HepG2 (cell line): Measurements from ENCODE around the gene PYY. TPM values are rescaled to one million over a fixed set of nuclear protein-coding genes. Genes with fewer than 3 reads are reported as not detected.

ENCODE experiments used
- ATAC-seq: fragments of 200-7000 bp; cut with Tn5 transposase; 3 replicates; pipeline ENCODE4 v1.9.1; 2020; ENCODE audit warnings: mild to moderate bottlenecking, moderate library complexity
- BruUV-seq: library from RNA; stranded (reverse); fragments of 400-500 nt; replicated peaks from 2 replicates; lab custom pipeline; 2021; lab: Mats Ljungman, UMichigan
- CTCF ChIA-PET: fragments of 300-600 bp; formaldehyde crosslinking; extraction: SDS; loops from one replicate; lab custom pipeline; 2021; ENCODE audit warnings: low total read pairs, inconsistent platforms, low intra/inter-chr PET ratio; lab: Yijun Ruan, JAX
- POLR2A ChIA-PET: fragments of 350-600 bp; sonication (Branson Sonifier 250); formaldehyde crosslinking; loops from one replicate; lab custom pipeline; 2020; ENCODE audit warnings: antibody characterized with exemption, inconsistent platforms; lab: Yijun Ruan, JAX
- DNase-seq: peaks from one replicate; pipeline ENCODE4 v3.0.0-alpha.2; 2015; ENCODE audit warnings: low spot score
- FAIRE-seq: peaks from 3 replicates; lab custom pipeline; 2011; peaks lifted over from hg19 to GRCh38; lab: Jason Lieb, UNC
- H2AFZ ChIP-seq: one replicate; pipeline ENCODE4 v1.6.1; 2011; ENCODE audit warnings: low read length, inconsistent platforms
- H3K27ac ChIP-seq: fragments of 300-600 bp; 3 replicates; pipeline ENCODE4 v1.8.0; 2011; ENCODE audit warnings: mixed run types, mild to moderate bottlenecking, mixed read lengths, low read length, inconsistent platforms; ENCODE audit not compliant: insufficient read depth; ENCODE audit errors: extremely low read length
- H3K27me3 ChIP-seq, 2 experiments: fragments of 200-600 bp in 1 of 2; 2 replicates in 1 of 2; 3 replicates in 1 of 2; pipeline versions ENCODE4 v1.6.0 to v1.8.0; 2011; ENCODE audit warnings: low read length in 2 of 2, mild to moderate bottlenecking in 2 of 2, moderate library complexity in 2 of 2, inconsistent platforms in 1 of 2; ENCODE audit not compliant: insufficient read depth in 2 of 2, control insufficient read depth in 1 of 2
- H3K36me3 ChIP-seq, 2 experiments: fragments of 200-600 bp in 1 of 2; replicated peaks in 1 of 2; 2 replicates in 1 of 2; 3 replicates in 1 of 2; pipeline versions ENCODE4 v1.5.1 to v1.8.0; 2011; ENCODE audit warnings: low read length in 2 of 2, inconsistent platforms in 1 of 2; ENCODE audit not compliant: insufficient read depth in 2 of 2, control insufficient read depth in 1 of 2
- H3K4me1 ChIP-seq: 2 replicates; pipeline ENCODE4 v1.5.1; 2012; ENCODE audit warnings: low read length, inconsistent platforms; ENCODE audit not compliant: insufficient read depth
- H3K4me2 ChIP-seq: 2 replicates; pipeline ENCODE4 v1.6.0; 2011; ENCODE audit warnings: low read depth, low read length, inconsistent platforms
- H3K4me3 ChIP-seq, 3 experiments: fragments of 200-600 bp in 1 of 3; sonication (generic), shearing (Covaris generic) in 1 of 3; replicated peaks in 1 of 3; 2 replicates each; pipeline ENCODE4 v1.5.1; 2011 to 2016; ENCODE audit warnings: low read length in 3 of 3, inconsistent platforms in 2 of 3, low read depth in 2 of 3, mild to moderate bottlenecking in 2 of 3, control low read depth in 1 of 3, mixed read lengths in 1 of 3; ENCODE audit not compliant: insufficient read depth in 1 of 3
- H3K79me2 ChIP-seq: one replicate; pipeline ENCODE4 v1.6.1; 2011; ENCODE audit warnings: low read length, inconsistent platforms; ENCODE audit not compliant: insufficient read depth
- H3K9ac ChIP-seq: 2 replicates; pipeline ENCODE4 v1.6.0; 2011; ENCODE audit warnings: mild to moderate bottlenecking, low read depth, low read length, inconsistent platforms; ENCODE audit not compliant: insufficient read depth
- H3K9me3 ChIP-seq: 2 replicates; pipeline ENCODE4 v1.5.1; 2012; ENCODE audit warnings: mild to moderate bottlenecking, low read length
- H4K20me1 ChIP-seq: 2 replicates; pipeline ENCODE4 v1.6.0; 2011; ENCODE audit warnings: inconsistent platforms, mild to moderate bottlenecking, low read length, moderate library complexity; ENCODE audit not compliant: insufficient read depth
- KLF6 ChIP-seq: IDR thresholded peaks from 2 replicates; pipeline ENCODE4 v1.8.0; 2016; ENCODE audit warnings: missing biosample characterization, missing genetic modification reagents
- MBNL3 ChIP-seq: fragments of 250-450 bp; sonication (Bioruptor Pico); conservative IDR thresholded peaks from 2 replicates; pipeline ENCODE4 v1.8.0; 2022; ENCODE audit warnings: mild to moderate bottlenecking, inconsistent platforms
- NPAS2 ChIP-seq: sonication (generic); formaldehyde crosslinking; IDR thresholded peaks from 2 replicates; pipeline ENCODE4 v1.8.0; 2022; ENCODE audit warnings: mild to moderate bottlenecking, missing genetic modification reagents, borderline replicate concordance
- POLR2A ChIP-seq, 2 experiments: IDR thresholded peaks; 2 replicates each; pipeline ENCODE4 v1.6.1; 2011; ENCODE audit warnings: low read depth in 2 of 2, low read length in 2 of 2, mild to moderate bottlenecking in 1 of 2, moderate library complexity in 1 of 2; ENCODE audit not compliant: insufficient read depth in 1 of 2
- RARG ChIP-seq: sonication (generic); formaldehyde crosslinking; IDR thresholded peaks from 2 replicates; pipeline ENCODE4 v1.4.0; 2020; ENCODE audit warnings: low read depth, mild to moderate bottlenecking, missing genetic modification reagents
- RFX3 ChIP-seq: IDR thresholded peaks from 2 replicates; pipeline ENCODE4 v1.6.1; 2016; ENCODE audit warnings: missing biosample characterization, missing genetic modification reagents
- RFXANK ChIP-seq: IDR thresholded peaks from 2 replicates; pipeline ENCODE4 v1.6.1; 2016
- SOX6 ChIP-seq, 2 experiments: fragments of 450-650 bp in 1 of 2; sonication (generic) in 1 of 2; formaldehyde crosslinking in 1 of 2; IDR thresholded peaks; 2 replicates each; pipeline versions ENCODE4 v1.4.0 to v1.6.1; 2017 to 2020; ENCODE audit warnings: antibody characterized with exemption in 1 of 2, mild to moderate bottlenecking in 1 of 2, missing genetic modification reagents in 1 of 2
- ZIK1 ChIP-seq: sonication (generic); formaldehyde crosslinking; IDR thresholded peaks from 2 replicates; pipeline ENCODE4 v1.5.0; 2020; ENCODE audit warnings: mild to moderate bottlenecking, low read depth, missing genetic modification reagents, borderline replicate concordance
- ZNF263 ChIP-seq: sonication (generic); formaldehyde crosslinking; IDR thresholded peaks from 2 replicates; pipeline ENCODE4 v1.4.0; 2020; ENCODE audit warnings: missing genetic modification reagents
- ZNF343 ChIP-seq: sonication (generic); formaldehyde crosslinking; IDR thresholded peaks from 2 replicates; pipeline ENCODE4 v1.4.0; 2020; ENCODE audit warnings: mild to moderate bottlenecking, missing genetic modification reagents
- ZNF446 ChIP-seq: sonication (generic); formaldehyde crosslinking; IDR thresholded peaks from 2 replicates; pipeline ENCODE4 v1.5.0; 2020; ENCODE audit warnings: mild to moderate bottlenecking, missing genetic modification reagents
- ZNF709 ChIP-seq: sonication (generic); formaldehyde crosslinking; IDR thresholded peaks from 2 replicates; pipeline ENCODE4 v1.5.0; 2020; ENCODE audit warnings: mild to moderate bottlenecking, missing genetic modification reagents
- ZSCAN22 ChIP-seq: sonication (generic); formaldehyde crosslinking; IDR thresholded peaks from 2 replicates; pipeline ENCODE4 v1.4.0; 2020; ENCODE audit warnings: mild to moderate bottlenecking, missing genetic modification reagents
- ZSCAN29 ChIP-seq: sonication (generic); formaldehyde crosslinking; conservative IDR thresholded peaks from 2 replicates; pipeline ENCODE4 v1.4.0; 2020; ENCODE audit warnings: mild to moderate bottlenecking, missing genetic modification reagents
- WGBS: methylation state at CpG from one replicate; pipeline ENCODE4 v1.1.6; 2017; ENCODE audit warnings: low lambda C conversion rate; 5-methylcytosine and 5-hydroxymethylcytosine counted together
- in situ Hi-C: cut with HindIII; loops from 2 replicates; pipeline ENCODE4 v1.10.0; 2017; ENCODE audit warnings: low pct_unique_long_range_greater_than_20kb; ENCODE audit not compliant: extremely low pct_ligation_motif_present
- intact Hi-C: fragments of 100-400 bp; cut with micrococcal nuclease; formaldehyde crosslinking; loops from one replicate; pipeline ENCODE4 v1.10.0; 2022; ENCODE audit not compliant: unreplicated experiment
- polyA plus RNA-seq, 8 experiments: library from polyadenylated mRNA; depleted of rRNA in 3 of 8; stranded (reverse) in 7 of 8; unstranded in 1 of 8; fragments of >200 nt; fragmentation: Illumina TruSeq in 4 of 8; extraction: Trizol in 4 of 8; gene quantifications; 2 replicates each; pipeline versions ENCODE4 v1.2.1 to v1.2.3, GENCODE V29; 2011 to 2016; ENCODE audit warnings: low read depth in 4 of 8, missing spikeins in 1 of 8, mixed read lengths in 1 of 8; ENCODE audit not compliant: insufficient read depth in 1 of 8
- total RNA-seq, 5 experiments: library from RNA; depleted of rRNA; stranded (reverse); fragments of >200 nt; fragmentation: Illumina TruSeq; extraction: Trizol; gene quantifications; 2 replicates each; pipeline ENCODE4 v1.2.3, GENCODE V29; 2016; ENCODE audit warnings: low read depth in 1 of 5
- TF ChIP-seq, protein P1 (sequence below): sonication (generic); formaldehyde crosslinking; conservative IDR thresholded peaks from 2 replicates; pipeline ENCODE4 v1.4.0; 2020; ENCODE audit warnings: missing genetic modification reagents
- TF ChIP-seq, protein P2 (sequence below): sonication (generic); formaldehyde crosslinking; IDR thresholded peaks from 2 replicates; pipeline ENCODE4 v1.4.0; 2020; ENCODE audit warnings: mild to moderate bottlenecking, low read depth, missing genetic modification reagents
- TF ChIP-seq, protein P3 (sequence below): sonication (generic); formaldehyde crosslinking; IDR thresholded peaks from 2 replicates; pipeline ENCODE4 v1.9.0; 2021; ENCODE audit warnings: missing genetic modification reagents, borderline replicate concordance
- TF ChIP-seq, protein P4 (sequence below): sonication (generic); formaldehyde crosslinking; conservative IDR thresholded peaks from 2 replicates; pipeline ENCODE4 v1.8.1; 2023; ENCODE audit warnings: missing genetic modification reagents

The PYY gene
- total and polyA plus RNA-seq, 2 of the 13 experiments (the other 11 are each of a cell fraction or from before 2014, with no cell fraction given): 0.25 TPM; not detected in 1

DNA sequence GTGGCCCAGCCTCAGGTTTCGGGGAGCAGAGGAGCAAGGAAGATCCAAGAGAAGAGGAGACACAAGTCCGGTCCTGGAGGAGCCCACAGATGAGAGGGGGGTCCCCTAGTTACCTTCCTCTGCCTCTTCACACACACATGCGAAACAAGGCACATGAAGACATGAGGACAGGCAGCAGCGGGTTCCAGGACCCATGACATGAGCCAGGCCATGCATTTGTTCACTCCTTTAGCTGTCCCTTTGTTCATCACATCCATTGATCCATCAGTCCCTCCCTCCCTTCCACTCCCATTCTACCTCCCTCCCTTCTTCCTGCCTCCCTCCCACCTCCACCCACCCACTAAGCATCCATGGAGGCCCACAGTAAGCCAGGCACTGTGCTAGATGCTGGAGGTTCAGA, 20.8 kb downstream of the PYY start:
- H3K9me3 ChIP-seq: no peaks in the 10 kb centered on the region
- DNase-seq: no peak
- 66% methylated on average over 4 of the region's 4 CpGs for WGBS
- no peak for FAIRE-seq
- no peaks in the 10 kb centered on the region for H3K79me2 ChIP-seq
- H3K36me3 ChIP-seq: no peaks in the 10 kb centered on the region
- no peak overlapping the region for H3K27ac ChIP-seq
- BruUV-seq: no TSS peak
- CTCF ChIA-PET: no interaction called here
- H2AFZ ChIP-seq: no peak overlapping the region
- H3K4me1 ChIP-seq: peaks cover 35% of the 10 kb centered on the region
- H4K20me1 ChIP-seq: no peaks in the 10 kb centered on the region
- POLR2A ChIA-PET: no interaction called here
- peaks cover 5 to 50% of the 10 kb centered on the region in 2 experiments; a peak in 4 of 5 replicates for H3K27me3 ChIP-seq
- intact Hi-C loops (no loop called here), in situ Hi-C loops (no loop called here)
- no peak overlapping the region for H3K4me2 ChIP-seq
- H3K4me3 ChIP-seq: no peak overlapping the region
- no peak for ATAC-seq
- no peak overlapping the region for H3K9ac ChIP-seq
- TF ChIP-seq MBNL3 (no peak), SOX6 (IDR thresholded peaks at IDR 0.05) (no peak), SOX6 (CRISPR knock-in tag; IDR thresholded peaks at IDR 0.05) (no peak), ZNF343 (CRISPR knock-in tag) (no peak), ZNF263 (CRISPR knock-in tag) (no peak), ZNF709 (CRISPR knock-in tag) (no peak), RFXANK (CRISPR knock-in tag) (no peak), KLF6 (CRISPR knock-in tag) (no peak), NPAS2 (no peak), RFX3 (CRISPR knock-in tag) (no peak), POLR2A (IDR thresholded peaks at IDR 0.05; ENCODE audit: insufficient read depth in 1 of 2, low read depth in 2 of 2, low read length in 2 of 2) (no peak), ZIK1 (CRISPR knock-in tag) (no peak), ZSCAN22 (no peak), ZNF446 (CRISPR knock-in tag) (no peak), ZSCAN29 (CRISPR knock-in tag) (no peak), RARG (CRISPR knock-in tag) (no peak)
- TF ChIP-seq, protein P1, sequence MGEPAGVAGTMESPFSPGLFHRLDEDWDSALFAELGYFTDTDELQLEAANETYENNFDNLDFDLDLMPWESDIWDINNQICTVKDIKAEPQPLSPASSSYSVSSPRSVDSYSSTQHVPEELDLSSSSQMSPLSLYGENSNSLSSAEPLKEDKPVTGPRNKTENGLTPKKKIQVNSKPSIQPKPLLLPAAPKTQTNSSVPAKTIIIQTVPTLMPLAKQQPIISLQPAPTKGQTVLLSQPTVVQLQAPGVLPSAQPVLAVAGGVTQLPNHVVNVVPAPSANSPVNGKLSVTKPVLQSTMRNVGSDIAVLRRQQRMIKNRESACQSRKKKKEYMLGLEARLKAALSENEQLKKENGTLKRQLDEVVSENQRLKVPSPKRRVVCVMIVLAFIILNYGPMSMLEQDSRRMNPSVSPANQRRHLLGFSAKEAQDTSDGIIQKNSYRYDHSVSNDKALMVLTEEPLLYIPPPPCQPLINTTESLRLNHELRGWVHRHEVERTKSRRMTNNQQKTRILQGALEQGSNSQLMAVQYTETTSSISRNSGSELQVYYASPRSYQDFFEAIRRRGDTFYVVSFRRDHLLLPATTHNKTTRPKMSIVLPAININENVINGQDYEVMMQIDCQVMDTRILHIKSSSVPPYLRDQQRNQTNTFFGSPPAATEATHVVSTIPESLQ (CRISPR knock-in tag): no peak
- TF ChIP-seq, protein P2, sequence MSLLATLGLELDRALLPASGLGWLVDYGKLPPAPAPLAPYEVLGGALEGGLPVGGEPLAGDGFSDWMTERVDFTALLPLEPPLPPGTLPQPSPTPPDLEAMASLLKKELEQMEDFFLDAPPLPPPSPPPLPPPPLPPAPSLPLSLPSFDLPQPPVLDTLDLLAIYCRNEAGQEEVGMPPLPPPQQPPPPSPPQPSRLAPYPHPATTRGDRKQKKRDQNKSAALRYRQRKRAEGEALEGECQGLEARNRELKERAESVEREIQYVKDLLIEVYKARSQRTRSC (CRISPR knock-in tag): no peak
- TF ChIP-seq, protein P3, sequence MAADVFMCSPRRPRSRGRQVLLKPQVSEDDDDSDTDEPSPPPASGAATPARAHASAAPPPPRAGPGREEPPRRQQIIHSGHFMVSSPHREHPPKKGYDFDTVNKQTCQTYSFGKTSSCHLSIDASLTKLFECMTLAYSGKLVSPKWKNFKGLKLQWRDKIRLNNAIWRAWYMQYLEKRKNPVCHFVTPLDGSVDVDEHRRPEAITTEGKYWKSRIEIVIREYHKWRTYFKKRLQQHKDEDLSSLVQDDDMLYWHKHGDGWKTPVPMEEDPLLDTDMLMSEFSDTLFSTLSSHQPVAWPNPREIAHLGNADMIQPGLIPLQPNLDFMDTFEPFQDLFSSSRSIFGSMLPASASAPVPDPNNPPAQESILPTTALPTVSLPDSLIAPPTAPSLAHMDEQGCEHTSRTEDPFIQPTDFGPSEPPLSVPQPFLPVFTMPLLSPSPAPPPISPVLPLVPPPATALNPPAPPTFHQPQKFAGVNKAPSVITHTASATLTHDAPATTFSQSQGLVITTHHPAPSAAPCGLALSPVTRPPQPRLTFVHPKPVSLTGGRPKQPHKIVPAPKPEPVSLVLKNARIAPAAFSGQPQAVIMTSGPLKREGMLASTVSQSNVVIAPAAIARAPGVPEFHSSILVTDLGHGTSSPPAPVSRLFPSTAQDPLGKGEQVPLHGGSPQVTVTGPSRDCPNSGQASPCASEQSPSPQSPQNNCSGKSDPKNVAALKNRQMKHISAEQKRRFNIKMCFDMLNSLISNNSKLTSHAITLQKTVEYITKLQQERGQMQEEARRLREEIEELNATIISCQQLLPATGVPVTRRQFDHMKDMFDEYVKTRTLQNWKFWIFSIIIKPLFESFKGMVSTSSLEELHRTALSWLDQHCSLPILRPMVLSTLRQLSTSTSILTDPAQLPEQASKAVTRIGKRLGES: no peak
- TF ChIP-seq, protein P4, sequence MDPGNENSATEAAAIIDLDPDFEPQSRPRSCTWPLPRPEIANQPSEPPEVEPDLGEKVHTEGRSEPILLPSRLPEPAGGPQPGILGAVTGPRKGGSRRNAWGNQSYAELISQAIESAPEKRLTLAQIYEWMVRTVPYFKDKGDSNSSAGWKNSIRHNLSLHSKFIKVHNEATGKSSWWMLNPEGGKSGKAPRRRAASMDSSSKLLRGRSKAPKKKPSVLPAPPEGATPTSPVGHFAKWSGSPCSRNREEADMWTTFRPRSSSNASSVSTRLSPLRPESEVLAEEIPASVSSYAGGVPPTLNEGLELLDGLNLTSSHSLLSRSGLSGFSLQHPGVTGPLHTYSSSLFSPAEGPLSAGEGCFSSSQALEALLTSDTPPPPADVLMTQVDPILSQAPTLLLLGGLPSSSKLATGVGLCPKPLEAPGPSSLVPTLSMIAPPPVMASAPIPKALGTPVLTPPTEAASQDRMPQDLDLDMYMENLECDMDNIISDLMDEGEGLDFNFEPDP (CRISPR knock-in tag): no peak
